Measurements from ENCODE around the gene NANOS3.

DNA sequence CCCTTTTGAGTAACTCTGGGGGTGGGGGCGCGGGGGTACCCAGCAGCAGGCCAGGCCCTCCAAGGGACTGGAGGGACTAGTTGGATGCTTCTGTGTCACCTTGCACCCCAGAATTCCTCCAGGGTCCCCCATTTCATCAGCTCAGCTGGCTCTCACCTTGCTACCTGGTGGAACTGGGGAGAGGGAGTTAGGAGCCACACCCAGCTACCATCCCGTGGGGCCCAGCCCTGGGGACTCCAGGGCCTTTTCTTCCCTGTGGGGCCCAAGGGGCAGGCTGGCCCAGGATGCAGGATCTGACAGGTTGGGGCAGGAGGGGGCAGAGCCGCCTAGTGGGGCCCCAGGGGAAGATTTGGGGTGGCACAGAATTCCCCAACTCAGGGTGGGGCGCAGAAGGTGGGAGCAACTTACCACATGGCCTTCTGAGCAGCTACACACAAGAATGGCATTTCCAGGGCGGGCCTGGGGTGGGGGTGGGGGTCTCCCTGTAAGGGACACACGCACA is 32.8 kb upstream of the NANOS3 start:
- TF ChIP-seq, protein P1, sequence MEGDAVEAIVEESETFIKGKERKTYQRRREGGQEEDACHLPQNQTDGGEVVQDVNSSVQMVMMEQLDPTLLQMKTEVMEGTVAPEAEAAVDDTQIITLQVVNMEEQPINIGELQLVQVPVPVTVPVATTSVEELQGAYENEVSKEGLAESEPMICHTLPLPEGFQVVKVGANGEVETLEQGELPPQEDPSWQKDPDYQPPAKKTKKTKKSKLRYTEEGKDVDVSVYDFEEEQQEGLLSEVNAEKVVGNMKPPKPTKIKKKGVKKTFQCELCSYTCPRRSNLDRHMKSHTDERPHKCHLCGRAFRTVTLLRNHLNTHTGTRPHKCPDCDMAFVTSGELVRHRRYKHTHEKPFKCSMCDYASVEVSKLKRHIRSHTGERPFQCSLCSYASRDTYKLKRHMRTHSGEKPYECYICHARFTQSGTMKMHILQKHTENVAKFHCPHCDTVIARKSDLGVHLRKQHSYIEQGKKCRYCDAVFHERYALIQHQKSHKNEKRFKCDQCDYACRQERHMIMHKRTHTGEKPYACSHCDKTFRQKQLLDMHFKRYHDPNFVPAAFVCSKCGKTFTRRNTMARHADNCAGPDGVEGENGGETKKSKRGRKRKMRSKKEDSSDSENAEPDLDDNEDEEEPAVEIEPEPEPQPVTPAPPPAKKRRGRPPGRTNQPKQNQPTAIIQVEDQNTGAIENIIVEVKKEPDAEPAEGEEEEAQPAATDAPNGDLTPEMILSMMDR (IDR thresholded peaks at IDR 0.05): no peak
- TF ChIP-seq POLR2A (IDR thresholded peaks at IDR 0.05): no peak

Measured in transverse colon (tissue), 3 donors.